Activated T-cell treated with anti-CD3 and anti-CD28 coated beads, Interleukin-2, amount 50 U/mL, for 1 hour (primary cell): ENCODE data around the gene AGAP1.

Source experiments
- DNase-seq: peaks from one replicate; pipeline ENCODE4 v3.0.0-alpha.2; 2020

The AGAP1 gene

DNA sequence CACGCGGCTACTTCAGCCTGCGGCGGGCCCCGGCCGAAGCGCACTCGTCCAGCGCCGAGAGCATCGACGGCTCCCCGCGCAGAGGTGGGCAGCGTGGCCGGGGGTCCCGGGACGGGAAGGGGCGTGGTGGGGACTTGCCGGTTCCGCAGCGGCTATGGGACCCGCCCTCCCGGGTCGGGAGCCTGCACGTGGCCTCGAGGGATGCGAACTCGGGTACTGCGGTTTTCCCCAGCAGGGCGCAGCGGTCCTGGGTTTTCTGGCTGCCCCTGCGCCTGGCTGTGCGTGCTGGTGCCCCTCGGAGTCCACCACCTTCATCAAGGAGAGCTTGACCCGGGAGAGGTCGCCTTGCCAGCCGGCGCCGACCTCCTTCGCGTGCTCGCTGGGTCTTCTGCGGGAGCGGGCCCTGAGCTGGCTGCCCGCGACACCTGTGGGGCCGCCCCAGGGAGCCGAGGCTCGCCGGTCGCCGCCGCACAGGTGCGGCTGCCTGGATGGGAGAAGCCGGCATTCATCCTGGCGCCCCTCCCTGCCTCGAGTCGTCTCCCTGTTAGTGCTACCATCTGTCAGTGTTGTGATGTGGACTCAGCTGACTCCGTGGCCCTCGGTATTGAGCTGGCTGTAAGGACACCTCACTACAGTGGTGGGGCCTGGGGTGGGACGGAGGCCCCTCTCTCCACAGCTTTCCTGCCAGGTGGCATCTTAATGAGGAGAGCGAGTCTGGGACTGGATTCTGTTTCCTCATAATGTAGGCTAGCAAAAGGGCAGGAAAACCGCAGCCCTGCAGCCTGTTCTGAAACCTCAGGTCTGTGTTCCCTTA, 177.3 kb downstream of the AGAP1 start:
- no peak for DNase-seq

DNA sequence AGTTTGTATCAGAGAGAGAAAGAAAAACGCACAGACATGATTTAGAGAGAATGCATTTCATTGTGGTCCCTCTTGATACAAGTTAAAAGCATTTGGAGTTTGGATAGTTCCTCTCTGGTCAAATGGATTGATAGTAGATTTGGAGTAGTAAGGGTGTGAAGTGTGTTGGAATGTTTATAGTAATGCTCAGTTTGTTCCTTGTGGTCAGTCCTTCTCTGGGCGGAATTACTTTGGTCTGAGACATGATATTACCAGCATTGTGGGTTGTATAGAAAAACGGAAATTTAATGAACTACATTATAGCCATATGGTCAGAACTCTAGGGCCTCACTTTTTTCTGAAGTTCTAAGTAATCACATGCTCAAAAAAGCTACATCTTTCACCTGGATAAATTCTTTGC, 178.9 kb downstream of the AGAP1 start:
- no peak for DNase-seq

DNA sequence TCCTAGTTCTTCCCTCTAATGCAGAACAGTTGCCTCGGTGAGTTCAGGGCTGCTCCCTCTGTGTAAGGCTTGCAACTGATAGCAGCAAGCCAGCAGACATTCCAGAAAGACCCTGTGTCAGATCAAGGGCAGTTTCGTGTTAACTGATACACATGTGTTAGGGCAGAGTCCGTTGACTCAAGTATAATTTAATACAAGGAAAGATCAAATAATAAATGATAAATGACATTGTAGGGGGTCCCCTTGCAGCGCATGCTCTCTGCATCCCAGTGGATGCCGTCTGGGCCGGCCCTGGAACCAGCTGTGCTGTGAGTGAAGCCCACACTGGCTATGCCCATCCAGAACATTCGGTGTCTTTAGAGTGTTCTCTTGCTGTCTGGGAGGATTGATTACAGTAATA, 180.3 kb downstream of the AGAP1 start:
- DNase-seq: no peak

DNA sequence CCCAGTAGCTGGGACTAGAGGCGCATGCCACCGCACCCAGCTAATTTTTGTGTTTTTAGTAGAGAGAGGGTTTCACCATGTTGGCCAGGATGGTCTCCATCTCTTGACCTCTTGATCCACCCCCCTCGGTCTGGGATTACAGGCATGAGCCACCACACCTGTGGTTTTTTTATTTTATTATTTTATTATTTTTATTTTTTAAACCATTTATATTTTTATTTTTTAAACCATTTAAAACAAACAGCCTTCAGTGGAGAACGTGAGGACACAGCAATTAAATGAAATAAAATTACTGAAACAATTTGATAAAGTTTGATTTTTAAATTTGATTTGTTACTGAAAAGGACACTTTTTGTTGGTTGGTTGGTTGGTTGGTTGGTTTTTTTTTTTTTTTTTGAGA, 181.0 kb downstream of the AGAP1 start:
- no peak for DNase-seq

DNA sequence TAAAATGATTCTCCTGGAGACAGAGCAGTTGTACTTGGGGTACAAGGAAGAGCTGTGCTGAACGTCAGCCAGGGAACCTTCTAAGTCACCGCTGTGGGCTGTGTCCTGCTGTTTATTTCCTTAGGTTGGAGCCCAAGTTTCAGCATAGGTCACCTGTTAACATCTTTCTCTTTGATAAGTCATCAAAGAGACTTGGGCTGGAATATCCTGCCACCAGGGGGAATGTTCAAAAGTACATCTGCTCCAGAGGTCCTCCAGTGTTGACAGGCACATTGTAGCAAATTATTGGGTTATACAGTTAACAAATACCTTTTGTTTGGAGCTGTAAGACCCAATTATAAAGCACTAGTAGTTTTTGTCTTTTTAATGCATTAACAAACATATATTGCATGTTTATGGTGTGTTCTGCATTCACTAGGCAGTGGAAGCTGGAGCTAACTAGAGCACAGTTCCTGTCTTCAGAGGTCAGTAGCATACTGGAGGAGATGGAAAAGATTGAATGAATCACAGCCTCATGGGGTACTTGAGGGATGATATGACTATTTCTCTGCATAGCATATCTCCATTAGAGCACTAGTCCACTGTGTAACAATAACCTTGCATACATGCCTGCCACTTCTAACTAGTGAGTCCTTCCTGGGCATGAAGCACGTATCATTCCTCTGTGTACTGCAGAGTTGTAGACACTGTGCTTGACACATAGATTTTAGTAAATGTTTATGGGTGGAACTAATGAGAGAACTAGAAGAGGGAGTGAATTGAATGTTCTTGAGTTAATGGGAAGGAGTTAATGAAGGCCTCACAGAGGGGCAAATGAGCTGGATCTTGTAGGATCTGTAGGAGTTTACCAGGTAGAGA, 182.1 kb downstream of the AGAP1 start:
- no peak for DNase-seq

DNA sequence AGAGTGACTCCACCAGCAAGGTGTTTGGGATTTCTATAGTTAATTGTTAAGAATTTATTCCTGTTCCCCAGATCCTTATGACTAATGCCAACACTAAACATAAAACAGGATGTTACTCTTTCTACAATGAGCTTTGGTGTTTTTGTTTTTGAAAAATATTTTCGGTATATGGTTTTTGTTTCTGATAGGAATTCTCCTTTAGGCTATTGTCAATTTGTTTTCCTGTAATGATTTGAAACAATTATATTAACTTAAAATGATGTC, 182.6 kb downstream of the AGAP1 start:
- DNase-seq: no peak

DNA sequence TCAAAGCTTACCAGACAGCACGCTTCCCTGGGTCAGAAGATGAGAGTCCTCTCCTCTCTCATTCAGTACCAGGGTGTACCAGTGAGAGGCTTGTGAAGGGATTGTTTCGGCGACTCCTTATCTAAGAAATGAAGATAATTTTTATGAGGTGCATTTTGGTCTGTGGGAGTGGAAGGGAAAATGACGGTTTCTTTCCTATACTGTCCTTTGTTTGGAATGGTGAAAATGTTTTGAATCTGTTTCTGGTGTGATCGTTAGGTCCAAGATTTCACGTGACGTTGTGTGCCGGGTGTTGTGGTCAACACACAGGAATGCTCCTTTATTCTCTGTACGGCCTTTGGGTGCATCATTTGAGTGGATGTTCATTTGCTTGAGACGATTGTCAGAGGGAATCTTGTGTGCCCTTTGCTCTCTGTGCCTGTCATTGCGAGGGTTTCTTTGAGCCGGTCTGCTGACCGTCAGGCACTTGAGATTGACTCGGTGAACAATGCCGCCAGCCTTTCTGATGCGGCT, 183.5 kb downstream of the AGAP1 start:
- no peak for DNase-seq

DNA sequence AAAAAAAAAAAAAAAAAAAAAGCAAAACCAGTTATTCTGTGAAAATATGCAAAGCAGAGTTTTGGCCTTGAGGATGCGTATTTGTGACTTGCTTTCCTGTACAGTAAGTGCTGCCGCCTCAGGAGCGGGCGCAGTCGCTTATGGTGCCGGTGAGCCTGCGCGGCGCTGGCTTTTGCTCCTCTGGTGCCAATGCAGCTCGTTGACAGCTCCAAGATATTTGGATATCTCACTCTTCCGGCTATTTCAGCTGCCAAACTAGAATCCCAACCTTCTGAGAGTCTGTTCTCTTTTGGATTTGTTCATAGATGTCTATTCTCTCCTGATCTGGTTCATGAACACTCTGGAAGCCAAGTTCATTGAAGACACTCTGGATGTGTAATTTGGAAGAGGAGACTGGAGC, 184.1 kb downstream of the AGAP1 start:
- no peak for DNase-seq

DNA sequence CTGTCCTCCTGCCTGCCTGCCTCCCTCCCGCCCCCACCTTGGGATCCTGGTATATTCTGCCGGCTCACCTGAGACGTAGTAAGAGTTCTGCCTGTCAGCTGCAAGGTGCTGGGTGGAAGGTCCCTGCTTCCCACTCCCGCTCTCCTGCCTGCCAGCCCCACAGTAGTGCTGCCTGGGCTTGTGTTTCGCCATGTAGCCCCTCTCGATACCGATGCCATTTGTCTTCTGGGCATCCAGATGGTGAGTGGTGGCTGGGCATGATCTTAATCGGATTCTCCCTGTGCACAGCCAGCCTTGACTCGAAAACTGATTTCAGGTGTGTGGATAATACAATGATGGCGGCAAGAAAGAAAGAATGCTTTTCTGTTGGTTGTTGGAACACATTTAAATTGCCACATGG, 184.9 kb downstream of the AGAP1 start:
- no peak for DNase-seq

DNA sequence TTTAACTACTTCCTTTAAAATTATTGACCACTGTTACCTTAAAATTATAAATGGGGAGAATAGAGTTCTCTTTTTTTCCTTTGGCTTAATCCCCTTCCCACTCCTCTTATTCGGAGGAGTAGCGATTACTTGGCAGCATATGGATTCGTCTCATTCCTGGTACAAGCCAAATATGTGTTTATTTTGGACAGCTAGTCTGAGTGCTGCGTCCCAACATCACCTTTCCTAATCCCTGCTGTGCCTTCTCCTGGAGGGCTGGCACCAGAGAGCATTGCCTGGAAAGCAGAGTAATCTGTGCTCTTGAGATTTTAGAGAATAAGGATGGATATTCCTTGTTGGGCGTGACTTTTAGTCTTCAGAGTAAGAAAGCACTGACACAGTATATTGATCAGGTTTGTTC, 185.6 kb downstream of the AGAP1 start:
- DNase-seq: no peak

DNA sequence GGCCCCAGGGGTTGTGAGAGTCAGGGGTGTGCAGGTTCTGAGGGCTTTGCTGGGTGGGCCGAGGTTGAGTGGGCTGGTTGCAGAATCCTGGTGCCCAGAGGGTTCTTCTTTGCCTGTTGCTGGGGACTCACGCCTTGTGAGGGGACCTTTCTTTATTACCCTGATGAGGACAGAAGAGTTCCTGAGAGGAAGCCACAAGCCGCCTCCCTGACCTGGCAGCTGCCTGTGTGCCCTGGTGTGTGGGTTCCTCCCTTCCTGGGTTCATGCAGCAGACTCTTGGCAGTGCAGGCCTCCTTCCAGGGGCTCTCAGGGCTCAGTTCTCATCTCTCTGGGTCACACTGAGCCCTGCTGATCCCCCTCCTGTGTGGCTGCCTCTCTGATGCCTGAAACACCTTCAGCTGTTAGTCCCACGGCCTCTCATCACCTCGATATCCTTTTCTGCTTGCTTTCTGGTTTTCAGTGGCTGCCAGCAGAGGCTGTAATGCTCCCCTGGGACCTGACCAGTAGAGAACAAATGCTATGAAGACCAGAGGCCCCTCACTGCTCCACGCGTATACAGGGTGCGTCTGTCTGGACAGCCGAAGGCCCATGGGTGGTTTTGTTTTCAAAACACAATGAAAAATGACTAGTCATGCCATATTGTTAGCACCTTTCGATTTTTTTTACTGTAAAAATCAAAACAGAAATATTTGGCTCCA, 191.3 kb downstream of the AGAP1 start:
- no peak for DNase-seq

DNA sequence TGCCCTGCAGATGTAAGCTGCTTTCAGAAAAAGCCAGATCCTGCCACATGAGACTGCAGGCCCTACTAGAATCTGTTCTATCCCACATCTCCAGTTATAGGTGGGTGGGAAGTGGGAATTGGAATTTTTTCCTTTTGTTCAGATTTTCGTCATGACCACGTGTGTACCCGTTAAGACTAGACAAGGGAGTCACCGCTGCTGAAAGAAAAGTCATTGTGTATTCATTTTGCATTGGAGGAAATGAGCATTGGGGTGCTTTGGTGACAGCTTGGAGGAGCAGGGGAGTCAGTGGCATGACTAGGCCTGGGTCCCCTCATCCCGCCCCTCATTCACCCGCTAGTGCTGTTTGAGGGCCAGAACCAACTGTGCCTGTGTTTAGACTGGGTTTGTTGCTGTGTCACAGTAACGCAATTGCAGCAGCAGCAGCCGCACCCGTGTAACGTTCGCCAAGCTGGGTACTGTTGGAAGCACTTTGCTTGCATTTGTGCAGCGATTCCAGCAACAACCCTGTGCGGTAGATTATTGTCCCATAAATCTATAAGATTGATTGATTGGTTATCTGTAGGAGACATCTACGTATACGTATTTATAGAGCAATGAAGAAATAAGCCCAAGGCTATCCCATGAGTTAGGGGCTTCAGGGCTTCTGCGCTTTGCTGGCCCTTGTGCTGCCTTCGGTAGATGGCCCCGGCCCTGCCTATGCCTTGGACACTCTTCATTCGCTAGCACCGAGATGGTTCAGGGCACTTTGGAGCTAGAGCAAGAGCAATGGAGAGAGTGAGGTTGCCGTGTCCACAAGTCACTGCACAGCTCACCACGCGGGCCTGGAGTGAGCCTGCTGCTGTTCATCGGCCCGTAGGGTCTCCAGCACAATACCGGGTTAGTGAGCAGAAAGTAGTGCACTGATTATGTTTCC, 194.9 kb downstream of the AGAP1 start:
- DNase-seq: no peak

DNA sequence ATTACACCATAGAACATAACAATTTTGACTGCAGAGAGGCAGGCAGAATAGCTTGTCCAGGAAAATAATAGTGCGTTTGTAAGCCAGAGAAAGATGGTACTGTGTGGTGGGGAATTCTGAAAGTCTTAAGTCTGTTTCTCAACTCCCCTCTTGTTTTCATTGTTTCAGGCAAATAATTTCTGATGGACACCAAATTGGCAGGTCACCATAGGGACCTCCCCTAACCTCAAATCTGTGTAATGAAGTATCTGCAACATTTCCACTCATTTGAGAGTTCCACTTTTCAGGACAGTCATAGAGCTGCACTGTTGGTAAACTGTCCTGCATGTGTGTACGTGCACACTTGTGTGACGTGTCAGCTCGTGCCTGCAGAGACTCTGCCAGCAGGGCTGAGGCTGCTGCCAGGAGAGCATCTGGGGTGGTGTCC, 195.6 kb downstream of the AGAP1 start:
- no peak for DNase-seq

DNA sequence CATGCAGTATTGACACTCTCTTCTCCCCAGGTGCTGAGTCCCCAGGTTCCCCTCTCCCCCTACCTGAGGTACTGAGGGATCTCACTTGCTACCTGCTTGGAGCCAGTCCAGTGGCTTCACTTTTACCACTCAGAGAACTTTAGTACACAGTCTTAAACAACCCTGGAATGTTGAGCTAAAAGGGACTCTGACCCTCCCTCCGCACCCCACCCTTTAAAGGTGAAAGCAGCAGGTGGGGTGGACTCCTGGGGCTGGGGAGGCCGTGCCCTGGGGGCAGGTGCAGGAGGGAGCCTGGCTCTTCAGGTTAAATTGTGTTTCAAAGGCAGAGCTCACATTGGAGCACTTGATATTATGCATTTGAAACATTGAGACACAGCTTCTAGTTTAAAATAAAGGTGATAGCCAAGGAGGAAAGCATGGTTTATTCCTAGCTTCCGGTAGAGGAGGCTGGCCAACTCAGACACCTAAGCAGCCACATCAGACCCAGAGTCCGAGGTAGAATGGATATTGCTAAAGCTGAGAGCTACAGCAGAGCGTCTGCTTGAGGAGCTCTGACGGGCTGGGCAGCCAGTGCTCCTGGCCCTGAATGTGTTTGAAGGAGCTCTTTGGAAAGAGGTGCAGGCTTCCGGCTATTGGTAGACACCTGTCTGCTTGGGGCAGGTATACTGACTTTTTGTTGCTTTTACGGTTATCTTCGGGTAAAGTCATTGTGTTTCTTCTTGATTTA, 196.4 kb downstream of the AGAP1 start:
- DNase-seq: no peak

DNA sequence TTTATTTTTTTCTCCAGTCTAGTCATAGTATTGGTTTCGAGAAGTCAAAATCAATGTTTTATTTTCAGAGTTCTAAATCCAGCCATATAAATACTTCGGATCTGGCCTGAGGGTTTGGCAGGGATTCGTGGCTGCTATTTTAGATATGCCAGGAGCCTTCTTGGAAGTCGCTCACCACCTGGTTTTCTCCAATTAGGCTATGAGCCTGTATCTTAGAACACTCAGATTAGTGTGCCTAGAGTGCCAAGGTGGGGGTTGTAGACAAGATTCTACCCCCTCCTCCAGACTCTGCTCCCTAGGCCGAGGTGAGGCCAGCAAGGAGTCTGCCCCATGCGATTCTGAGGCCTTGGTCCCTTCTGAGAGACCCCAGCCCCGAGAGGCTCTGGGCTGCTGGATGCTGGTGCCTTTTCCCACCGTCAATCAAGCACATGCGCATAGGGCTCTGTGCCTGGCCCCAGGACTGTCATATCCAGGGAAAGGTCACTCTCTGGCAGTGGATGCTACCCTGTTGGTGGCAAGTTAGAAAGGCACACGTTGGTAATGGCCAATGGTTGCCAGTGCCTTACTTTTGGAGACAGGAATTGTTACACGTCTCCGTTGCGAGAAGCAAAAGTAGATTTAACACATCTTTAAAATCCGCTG, 197.1 kb downstream of the AGAP1 start:
- no peak for DNase-seq

DNA sequence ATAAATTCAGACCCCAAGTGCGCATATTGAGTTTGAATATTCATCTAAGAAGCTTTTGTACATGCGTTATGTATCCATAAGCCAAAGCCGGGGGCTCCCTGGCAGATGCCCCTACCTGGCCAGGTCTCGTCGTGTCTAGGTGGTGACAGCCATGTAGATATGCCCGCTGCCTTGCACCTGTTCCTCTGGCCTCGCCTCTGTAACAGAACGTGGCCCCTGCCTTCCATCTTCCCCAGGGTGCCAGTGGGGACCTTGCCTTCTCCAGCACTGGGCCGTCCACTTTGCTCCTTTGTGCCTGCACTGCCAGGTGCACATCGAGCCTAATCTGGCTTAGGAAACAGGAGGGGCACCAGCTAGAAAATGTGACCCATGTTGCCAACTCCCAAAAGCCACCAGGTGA, 198.2 kb downstream of the AGAP1 start:
- no peak for DNase-seq

DNA sequence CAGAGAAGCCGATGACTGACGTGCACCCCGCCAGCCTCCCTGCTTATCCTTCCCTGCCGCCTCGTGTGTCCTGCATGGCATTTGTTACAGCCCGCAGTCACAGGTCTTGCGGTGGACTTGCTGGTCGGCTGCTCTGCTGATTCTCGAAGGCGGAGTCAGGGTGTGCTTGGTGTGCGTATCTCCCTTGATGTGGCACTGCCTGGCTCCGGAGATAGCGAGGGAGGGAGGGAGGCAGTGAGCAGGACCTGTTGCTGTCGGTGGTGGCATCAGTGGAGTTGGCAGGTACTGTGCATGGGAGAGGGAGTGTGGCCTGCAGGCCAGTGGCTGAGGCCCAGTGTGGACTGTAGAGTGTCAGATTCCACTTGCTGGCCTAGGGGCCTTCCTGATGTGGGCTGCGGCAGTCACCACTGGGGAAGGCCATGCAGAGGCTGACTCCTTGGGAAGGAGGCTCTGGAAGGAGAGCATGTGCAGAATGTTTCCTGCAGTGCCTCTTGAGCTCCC, 198.9 kb downstream of the AGAP1 start:
- DNase-seq: no peak

DNA sequence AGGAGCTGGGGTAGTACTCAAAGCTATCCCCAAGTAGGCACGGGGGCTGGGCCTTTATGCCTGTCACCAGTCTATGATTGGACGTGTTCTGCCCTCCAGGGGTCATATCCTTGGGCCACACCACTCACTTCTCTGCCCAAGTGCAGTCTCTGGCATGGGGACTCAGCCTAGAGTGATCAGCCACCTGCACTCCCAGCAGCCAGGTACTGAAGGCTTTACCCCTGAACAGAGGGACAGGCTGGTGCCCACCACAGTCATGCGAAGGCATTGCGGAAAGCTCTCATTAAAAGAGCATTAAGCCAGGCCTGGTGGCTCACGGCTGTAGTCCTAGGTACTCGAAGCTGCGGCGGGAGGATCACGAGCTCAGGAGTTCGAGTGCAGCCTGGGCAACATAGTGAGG, 199.4 kb downstream of the AGAP1 start:
- DNase-seq: no peak

DNA sequence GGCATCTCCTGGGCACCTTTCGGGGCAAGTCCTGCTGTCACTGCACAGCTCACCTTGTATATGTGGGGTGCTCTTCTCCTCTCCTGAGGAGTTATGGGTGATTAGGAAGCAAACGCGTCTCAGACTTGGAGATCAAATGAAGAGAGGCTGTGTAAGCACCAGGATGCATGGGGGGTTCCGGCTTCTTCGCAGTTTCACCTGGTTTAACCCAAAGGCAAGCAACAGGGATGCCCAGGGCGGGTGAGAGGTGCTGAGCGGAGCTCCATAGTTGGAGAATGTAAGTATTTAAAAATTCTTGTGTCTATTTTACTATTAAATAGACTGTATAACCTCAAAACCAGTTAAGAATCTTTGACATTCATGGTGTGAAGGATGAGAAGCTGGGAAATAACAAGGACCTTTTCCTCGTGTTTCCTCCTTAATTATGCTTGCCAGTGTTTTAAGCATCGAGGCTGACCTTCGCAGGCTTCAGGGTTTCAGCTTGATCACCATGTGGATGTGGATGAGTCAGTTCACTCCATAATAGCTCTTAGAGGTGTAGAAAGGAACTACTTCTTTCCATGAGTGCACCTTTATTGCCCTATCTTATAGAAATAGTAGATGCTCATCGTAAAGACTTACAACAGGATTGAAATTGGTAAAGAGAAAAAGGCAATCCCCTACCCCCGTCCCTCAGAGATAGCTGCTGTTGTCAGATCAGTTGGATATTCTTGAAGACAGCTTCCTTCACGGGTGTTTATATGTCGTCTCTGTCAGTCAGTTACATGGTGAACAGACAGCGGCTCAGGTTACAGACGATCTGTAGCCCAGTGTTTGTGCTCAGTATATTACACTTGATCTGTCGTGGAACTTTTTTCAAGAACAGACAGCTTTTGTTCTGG, 201.1 kb downstream of the AGAP1 start:
- no peak for DNase-seq

DNA sequence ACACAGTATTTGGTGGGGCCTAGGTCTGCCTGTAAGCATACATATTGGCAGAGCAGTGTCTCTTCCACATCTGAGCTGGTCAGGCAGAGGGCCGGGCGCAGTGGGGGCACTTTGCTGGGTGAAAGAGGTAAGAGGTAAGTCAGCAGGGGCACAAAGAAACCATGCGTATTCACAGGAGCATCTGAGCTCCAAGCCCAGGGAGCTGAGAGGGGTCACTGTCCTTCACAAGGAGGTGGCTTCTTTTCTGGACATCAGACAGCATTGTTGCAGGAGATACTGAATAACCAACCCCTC, 201.7 kb downstream of the AGAP1 start:
- DNase-seq: no peak
